HG03097 (cell line): ENCODE measurements around the gene YBX1.
"Not testable (repeated sequence)": the region's sequence is repeated elsewhere in the genome, so short reads cannot be mapped to it uniquely, and the experiment has no call there.

ENCODE experiments used
- ATAC-seq: cut with Tn5 transposase; IDR thresholded peaks from one replicate; pipeline ENCODE4 v1.9.1; 2021; ENCODE audit not compliant: unreplicated experiment, low FRiP score

YBX1 gene

DNA sequence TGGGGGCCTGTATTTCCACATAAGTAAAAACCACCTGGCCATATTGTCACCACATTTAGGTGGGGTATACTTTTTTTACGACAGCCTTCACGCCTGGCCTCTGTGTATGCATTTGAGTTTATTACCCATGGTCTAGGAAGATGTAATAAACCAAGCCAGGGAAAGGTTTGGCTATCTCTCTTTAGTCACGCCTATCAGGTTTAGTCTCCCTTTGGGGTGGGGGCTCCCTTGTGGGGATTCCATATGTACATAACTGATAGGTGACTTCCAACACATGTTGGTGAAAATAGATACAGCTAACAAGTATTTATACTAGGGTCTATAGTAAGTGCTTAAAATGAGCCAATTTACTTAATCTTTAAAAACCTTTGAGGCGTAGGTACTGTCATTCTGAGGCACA, 4.2 kb downstream of the YBX1 start:
- ATAC-seq, result no peak

DNA sequence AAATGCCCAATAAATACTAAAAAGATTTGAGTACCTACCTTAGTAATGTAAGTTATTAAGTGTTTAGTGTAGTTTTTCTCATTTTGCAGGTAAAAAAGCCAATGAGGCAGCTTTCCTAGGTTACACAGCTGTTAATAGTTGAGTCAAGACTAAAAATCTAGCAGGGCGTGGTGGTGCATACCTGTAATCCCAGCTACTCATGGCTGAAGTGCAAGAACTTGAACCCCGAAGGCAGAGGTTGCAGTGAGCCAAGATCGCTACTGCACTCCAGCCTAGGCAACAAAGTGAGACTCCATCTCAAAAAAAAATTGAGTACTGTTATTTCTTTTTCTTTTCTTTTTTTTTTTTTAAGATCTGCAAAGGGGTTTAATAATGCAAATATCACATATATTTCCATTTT, 7.7 kb downstream of the YBX1 start:
- ATAC-seq, result no peak

DNA sequence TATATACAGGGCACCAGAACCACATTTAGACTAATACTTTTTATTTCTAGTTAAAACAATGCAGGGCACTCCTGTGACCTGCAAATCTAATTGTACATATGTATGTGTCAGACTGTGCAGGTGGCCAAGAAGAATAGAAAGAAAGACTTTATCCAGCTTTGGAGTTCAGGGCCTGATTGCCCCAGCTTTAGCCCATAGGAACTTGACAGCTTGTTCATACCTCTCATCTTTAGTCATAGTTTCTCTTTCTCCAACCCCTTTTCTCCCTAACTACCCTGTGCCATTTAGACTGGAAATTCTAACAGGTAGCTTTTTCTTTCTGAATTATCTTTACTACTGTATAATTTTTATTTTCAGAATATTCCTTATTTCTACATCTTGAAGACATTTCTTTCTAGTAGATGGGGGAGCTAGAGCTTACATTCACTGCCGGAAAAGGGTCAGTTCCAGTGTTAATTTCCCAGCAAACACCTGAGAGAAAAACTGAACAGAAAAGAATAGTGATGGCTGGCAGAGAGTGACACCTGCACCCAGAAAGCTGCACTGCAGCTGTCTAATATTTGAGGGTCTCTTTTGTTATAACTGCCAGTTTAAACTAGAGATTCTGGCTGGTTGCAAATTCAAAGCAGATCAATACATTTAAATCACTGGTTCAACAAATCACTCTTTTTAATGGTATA, 8.4 kb downstream of the YBX1 start:
- no peak for ATAC-seq

DNA sequence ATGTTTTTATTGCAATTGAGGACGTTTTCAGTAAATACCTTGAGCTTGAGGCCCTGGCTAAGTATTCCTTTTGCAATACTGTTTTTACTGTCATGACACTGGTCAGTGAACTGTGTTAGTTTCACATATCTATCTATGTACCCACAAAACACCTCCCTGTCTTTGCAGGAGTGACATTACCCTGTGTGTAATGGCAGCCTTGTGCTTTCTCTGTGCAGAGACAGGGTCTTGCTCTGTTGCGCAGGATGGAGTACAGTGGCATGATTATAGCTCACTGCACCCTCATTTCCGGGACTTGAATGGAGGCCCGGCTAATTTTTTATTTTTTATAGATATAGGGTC, 8.9 kb downstream of the YBX1 start:
- ATAC-seq, result no peak

DNA sequence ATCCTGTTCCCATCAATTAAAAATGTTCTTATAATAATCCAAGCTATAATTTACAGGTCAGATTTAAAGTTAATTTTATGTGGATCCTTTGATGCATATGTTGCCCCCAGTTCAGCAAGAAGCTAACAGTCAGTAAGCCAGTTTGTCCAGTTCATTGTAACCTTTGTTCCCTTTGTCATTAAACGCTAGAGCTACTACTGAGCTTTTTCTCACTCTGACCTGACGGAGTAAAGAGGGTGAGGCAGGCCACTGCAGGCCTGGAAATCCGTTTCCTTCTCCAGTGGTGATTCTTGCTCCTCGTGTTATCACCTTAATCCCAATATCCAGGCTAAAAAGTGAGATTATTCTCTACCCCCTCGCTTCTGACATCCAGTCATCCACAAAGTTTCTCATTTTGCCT, 10.2 kb downstream of the YBX1 start:
- ATAC-seq, result no peak

DNA sequence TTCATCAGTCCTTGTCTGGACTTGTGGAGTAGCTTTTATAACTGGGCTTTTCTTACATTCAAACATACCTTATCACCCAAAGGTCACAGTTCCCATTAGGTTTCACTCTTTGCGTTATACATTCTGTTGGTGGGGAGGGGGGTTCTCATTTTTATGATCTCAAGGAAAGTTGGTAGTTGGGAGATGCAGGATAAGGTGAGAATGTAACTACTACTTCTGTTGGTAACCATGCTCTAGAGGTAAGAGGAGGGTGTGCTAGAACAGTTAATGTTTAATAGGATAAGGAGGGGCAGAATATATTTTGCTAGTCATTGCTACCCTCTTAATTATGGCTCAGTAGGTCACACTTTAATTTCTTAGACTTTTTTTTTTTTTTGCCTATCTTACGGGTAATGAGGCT, 10.7 kb downstream of the YBX1 start:
- no peak for ATAC-seq

DNA sequence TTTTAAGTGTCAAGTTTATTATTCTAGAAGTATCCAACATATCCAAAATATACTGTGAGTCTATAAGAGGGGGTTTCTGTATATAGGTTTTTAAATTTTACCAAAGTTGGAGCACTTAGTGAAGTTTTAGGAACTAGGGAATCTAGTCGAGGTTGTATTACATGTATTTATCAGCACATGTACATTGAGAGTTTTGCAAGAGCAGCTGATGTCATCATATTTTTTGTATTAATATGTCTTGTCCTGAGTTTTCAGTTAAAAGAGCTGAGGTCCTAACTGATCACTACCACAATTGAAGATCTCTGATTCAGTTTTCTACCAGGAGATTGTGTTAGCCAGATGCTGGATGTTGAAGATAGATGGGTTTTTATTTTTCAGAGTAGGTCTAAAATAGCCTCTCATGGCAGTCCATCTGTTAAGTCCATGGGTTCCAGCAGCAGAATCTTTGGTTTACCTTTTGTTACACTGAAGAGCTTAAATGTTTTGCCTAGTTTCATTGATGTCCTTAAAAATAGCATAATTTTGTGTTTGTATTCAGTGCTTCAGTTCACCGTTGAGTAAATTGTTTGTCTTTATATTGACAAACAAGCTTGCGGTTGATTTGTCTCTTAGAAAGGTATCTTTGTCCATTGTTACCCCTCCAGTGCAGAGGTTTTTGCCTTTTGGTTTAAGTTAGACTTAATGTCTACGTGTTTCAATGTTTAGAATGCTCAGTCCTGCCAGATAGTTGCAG, 16.0 kb downstream of the YBX1 start:
- no peak for ATAC-seq

DNA sequence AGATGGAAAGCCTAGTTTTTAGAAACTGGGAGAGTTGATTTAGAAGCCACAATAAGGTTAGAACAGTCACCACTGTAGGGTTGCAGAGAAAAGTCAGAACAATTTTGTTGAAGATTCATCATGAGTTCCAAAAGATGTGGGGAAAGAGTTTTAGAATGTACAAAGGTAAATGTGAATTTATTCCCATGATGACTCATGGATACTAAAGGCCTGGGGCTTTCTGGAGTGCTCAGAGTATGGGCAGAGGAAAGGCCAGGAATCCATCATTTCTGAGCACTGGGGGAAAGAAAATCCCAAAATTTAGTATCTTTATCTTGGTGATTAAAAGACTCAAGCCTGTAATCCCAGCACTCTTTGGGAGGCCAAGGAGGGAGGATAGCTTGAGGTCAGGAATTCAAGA, 17.8 kb downstream of the YBX1 start:
- no peak for ATAC-seq

DNA sequence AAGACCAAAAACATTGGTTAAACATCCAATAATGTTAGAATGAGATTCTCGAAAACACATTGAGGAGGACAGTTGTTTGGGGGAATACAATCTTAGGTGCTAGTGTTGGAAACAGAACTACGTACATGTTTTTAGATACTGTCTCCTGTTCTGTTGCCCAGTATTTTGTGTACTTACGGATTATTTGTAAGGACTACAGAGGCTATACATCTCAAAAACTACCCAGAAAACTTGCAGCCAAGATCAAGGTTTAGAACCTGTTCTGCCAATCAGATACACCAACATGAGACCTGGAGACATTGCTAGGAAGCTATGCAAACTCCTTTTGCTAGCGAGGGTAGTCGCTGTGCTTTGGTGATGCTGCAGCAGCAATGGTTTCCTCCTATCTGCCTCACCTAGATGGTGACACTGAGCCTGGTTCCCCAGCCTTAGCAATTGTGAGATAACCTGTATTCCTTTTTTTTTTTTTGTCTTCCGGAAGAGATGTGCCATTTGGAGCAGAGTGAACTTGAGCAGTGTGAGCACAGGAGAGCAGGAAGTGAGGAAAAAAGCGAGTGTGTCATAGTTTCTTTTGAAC, 21.8 kb downstream of the YBX1 start:
- ATAC-seq, result no peak

DNA sequence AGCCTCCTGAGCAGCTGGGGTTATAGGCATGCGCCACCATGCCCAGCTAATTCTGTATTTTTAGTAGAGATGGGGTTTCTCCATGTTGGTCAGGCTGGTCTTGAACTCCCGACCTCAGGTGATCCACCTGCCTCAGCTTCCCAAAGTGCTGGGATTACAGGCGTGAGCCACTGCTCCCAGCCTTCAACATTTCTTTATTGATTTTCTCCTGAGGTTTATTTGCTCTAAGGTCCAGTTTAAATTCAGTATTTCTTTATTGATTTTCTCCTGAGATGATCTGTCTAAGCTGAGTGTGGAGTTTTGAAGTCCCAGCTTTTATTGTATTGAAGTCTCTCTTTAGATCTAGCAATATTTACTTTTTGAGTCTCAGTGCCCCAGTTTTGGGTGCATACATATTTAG, 30.6 kb downstream of the YBX1 start:
- ATAC-seq, result not testable (repeated sequence)

DNA sequence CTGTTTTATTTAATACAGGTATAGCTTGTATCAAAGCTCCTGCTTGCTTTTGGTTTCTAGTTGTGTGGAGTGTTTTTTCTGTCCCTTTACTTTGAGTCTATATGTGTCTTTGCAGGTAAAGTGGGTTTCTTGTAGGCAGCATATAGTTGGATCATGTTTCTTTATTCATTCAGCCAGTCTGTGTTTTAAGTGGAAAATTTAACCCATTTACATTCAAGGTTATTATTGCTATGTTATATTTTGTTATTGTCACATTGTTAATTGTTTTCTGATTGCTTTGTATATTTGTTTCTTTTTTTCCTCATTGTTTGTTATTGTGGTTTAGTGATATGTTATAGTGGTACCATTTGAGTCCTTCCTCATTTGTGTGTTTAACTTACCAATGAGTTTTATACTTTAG, 31.1 kb downstream of the YBX1 start:
- ATAC-seq, result no peak

DNA sequence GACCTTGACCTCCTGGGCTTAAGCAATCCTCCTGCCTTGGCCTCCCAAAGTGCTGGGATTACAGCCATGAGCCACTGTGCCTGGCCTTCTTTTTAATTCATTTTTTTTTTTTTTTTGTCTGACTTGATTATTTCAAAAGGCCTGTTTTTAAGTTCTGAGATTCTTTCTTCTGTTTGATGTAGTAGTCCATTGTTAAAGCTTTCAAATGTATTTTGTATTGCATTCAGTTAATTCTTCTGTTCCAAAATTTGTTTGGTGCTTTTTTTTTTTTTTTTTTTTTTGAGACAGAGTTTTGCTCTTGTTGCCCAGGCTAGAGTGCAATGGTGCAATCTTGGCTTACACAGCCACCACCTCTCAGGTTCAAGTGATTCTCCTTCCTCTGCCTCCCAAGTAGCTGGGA, 32.2 kb downstream of the YBX1 start:
- ATAC-seq, result not testable (repeated sequence)

DNA sequence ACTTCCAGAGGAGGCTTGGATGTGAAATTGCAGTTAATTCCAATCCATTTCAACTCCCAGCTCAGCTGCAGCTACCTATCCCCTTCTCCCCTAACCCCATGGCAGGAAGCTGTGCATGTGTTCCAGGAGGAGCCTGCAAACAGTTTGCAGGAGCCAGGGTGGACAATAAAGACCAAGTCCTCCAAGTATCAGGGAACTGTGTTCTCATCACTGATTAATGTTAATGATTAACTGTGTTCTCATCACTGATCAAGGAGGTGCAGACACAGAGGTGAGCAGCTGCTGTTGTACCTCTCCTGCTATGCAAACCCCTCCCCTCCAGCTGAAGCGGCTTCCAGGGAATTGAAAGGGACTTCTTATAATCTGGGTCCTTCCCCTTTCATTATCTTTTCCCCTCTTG, 38.6 kb downstream of the YBX1 start:
- no peak for ATAC-seq

DNA sequence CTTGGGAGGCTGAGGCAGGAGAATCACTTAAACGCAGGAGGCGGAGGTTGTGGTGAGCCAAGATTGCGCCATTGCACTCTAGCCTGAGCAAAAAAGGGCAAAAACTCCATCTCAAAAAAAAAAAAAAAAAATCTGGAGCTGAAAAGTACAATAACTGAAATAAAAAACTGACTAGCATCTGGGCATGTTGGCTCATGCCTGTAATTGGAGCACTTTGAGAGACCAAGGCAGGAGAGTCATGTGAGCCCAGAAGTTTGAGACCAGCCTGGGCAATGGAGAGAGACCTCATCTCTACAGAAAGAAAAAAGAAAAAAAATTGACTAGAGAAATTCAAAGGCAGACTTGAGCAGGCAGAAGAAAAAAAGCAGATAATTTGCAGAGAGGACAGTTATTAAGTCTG, 39.7 kb downstream of the YBX1 start:
- no peak for ATAC-seq

DNA sequence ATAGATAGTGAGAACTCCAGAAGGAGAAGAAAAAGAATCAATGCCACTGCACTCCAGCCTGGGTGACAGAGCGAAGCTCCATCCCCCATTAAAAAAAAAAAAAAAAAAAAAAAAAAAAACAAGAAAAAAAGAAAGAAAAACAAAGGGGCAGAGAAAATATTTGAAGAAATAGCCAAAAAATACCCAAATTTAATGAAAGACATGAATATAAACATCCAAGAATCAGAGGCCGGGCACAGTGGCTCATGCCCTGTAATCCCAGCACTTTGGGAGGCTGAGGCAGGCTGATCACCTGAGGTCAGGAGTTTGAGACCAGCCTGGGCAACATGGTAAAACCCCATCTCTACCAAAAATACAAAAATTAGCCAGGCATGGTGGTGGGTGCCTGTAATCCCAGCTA, 40.2 kb downstream of the YBX1 start:
- ATAC-seq, result not testable (repeated sequence)

DNA sequence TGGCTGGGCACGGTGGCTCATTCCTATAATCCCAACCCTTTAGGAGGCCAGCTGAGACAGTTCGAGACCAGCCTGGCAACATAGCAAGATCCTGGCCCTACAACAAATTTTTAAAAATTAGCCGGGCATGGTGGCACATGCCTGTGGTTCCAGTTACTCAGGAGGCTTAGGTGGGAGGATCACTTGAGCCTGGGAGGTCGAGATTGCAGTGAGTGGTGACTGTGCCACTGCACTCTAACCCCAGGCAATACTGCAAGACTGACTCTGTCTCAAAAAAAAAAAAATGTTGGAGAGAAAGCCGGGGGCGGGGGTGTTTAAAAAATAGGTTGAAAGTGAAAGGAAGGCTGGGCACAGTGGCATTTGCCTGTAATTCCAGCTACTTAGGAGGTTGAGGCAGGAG, 41.3 kb downstream of the YBX1 start:
- ATAC-seq, result no peak

DNA sequence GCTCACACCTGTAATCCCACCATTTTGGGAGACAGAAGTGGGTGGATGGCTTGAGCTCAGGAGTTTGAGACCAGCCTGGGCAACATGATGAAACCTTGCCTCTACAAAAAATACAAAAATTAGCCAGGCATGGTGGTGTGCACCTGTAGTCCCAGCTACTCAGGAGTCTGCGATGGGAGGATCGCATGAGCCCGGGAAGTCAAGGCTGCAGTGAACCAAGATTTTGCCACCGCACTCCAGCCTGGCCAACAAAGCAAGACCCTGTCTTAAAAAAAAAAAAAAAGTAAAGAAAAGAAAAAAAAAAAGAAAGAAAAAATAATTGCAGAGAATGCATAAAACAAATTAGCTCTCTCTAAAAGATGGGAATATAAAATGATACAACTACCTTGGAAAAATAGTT, 43.6 kb downstream of the YBX1 start:
- ATAC-seq, result not testable (repeated sequence)

DNA sequence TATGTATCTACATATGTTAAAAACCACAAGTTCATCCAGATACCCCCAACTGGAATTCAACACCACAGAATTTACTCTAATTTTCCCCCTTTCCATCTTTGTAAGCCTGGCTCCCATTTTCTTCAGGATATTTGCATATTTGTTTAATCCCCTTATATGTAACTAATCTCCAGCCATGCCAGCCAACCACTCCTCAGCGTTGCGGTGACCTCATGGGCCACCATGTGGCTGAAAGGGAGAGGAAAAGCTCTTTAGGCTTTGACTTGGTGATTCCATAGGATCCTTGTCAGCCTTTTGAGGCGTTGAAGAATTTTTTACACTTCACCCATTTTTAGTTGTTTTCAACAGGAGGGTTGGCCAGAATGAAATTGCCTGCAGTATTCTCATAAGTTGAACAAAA, 47.8 kb downstream of the YBX1 start:
- no peak for ATAC-seq

DNA sequence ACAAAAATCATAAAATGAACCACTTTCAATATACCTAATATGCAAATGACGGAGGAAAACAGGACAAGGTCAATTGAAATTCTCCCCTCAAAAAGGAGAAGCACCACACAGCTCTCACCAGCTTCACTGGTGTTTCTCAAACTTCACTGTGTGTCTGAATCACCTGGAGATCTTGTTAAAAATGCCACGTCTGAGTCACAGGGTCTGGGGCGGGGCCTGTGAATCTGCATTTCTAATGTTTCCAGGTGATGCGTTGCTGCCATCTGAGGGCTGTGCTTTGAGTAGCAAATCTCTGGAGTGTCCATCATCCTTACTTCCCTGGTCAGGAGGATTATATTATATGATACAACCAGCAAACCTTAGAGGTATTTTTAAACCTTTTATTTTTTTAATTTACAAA, 48.8 kb downstream of the YBX1 start:
- ATAC-seq, result no peak

DNA sequence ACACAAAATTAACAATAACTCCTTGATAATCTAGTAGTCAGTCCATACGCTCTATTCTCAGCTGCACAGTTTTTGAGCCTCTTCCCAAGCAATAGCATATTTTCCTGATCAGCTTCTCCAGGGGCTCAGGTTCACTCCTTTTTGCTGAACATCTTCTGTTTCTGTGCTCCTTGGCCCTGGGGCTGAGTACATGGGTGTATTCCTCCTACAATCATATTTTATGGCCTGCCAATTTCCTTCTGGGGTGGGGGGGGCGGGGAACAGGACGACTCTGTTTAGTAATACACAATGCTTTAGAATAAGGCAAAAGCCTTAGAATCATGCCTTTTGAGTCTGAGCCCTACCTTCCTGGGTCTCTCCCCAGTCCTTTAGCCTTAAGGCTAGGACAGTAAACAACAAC, 49.4 kb downstream of the YBX1 start:
- ATAC-seq, result no peak

DNA sequence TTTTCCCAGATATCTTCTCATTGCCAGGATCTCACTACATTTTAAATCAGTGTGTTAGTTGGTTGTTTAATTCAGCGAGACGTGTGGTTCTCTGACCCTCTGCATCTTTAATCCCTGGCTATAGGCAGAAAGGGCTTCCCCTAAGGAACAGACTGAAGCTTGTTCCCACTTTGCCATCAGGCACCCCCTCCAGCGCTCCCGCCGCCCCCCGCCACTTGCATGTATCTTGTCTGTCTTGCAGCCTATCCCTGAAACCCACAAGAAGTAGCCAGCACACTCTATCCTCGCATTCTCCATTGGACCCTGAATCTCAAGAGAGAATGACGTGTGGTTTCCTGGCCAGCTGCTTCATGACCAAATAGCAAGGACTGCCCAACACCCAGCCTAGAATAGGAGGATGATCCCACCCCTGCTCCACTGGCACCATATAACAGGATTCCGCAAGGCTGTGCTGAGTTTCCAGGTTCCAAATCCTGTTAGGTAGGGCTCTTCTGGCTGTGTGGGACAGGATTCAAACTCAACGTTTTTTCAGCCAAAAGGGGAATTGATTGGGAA, 50.0 kb downstream of the YBX1 start:
- no peak for ATAC-seq
